NB4 (cell line): ENCODE data around the gene TIA1.

Source experiments
- CTCF ChIP-seq: IDR thresholded peaks from one replicate; pipeline ENCODE4 v1.5.1; 2012; ENCODE audit warnings: low read depth, low read length
- POLR2A ChIP-seq: IDR thresholded peaks from 2 replicates; pipeline ENCODE4 v1.6.1; 2011; ENCODE audit warnings: mild to moderate bottlenecking; ENCODE audit not compliant: insufficient read length; ENCODE audit errors: extremely low read depth

DNA sequence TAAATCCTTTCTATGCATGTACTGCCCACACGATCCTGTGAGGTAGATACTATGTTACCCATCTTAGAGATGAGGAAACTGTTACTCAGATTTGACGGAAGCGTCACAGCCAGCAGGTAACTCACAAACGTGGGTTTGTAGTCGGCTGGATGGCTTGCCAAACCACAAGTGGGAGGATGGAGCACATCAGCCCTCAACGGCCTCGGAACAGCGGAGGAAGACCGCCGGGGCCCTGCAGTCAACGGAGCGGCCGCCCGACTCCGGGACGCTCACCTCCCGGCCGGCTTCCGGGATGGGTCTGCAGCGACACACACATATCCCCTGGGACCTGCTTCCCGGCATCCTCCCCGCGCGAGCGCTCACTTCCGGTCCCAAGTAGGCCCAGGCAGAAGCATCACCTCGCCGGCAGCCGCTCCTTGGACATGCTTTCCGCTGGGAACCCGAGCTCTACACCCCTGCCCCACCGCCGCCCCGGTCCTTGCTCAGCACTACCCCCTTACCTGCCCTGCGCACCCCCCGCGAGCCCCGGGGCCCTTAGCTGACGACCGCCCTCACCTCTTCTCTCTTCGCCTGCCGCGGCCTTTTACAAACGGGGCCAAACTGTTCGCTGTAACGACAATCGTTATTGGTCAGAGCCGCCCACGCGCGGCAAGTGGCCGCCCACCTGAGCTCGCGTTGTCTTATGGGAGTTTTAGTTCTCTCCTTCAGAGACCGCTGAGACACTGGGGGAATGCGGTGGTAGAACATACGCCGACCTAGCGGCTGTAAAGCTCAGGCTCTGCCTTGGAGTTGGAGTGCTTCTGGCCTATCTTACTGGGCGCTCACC lies 57.8 kb downstream of the TIA1 start, which contains the start of gene C2orf42:
- TF ChIP-seq CTCF: peak; percentile 24
- peak; percentile 94 for TF ChIP-seq POLR2A
